Neural progenitor cell (in vitro differentiated cells): ENCODE measurements around the gene ALAD.

Source experiments
- EZH2 ChIP-seq: fragments of 200-600 bp; sonication (generic); IDR thresholded peaks from 2 replicates; pipeline ENCODE4 v1.6.1; 2017; ENCODE audit warnings: antibody characterized with exemption, mild to moderate bottlenecking, moderate library complexity
- EZH2phosphoT487 ChIP-seq: fragments of 200-600 bp; sonication (generic); IDR thresholded peaks from 2 replicates; pipeline ENCODE4 v1.6.1; 2017; ENCODE audit warnings: antibody characterized with exemption
- TF ChIP-seq, protein P1 (sequence below): fragments of 200-600 bp; sonication (generic); IDR thresholded peaks from 2 replicates; pipeline ENCODE4 v1.5.1; 2017; ENCODE audit warnings: antibody characterized with exemption, mild to moderate bottlenecking

DNA sequence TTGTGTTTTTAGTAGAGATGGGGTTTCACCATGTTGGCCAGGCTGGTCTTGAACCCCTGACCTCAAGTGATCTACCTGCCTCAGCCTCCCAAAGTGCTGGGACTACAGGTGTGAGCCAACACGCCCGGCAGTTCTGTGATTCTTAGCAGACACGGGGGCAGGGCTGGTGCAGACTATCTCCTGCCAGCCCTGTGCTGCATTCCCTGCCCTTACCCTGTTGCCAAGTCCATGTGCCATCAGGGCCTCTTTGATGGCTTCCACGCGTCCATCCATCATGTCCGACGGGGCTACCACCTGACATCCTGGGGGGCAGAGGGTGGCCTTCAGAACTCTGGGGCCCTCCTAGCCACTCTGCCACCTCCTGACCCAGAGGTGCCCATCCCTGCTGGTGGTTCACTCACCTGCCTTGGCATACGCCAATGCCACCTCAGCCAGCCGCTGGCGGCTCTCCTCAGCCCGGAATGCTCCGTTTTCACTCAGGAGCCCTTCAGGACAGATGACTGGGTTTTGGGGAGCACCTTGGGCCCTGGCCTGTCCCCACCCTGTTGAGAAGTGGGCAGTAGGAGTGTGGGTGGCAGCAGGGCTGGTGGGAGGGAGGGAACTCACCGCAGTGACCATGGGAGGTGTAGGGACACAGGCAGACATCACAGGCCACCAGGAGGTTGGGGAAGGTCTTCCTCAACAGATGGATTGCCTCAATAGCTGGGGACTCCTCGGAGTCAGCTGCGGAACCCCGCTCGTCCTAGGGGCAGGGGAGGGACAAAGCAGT lies 10.7 kb downstream of the ALAD start:
- TF ChIP-seq, protein P1, sequence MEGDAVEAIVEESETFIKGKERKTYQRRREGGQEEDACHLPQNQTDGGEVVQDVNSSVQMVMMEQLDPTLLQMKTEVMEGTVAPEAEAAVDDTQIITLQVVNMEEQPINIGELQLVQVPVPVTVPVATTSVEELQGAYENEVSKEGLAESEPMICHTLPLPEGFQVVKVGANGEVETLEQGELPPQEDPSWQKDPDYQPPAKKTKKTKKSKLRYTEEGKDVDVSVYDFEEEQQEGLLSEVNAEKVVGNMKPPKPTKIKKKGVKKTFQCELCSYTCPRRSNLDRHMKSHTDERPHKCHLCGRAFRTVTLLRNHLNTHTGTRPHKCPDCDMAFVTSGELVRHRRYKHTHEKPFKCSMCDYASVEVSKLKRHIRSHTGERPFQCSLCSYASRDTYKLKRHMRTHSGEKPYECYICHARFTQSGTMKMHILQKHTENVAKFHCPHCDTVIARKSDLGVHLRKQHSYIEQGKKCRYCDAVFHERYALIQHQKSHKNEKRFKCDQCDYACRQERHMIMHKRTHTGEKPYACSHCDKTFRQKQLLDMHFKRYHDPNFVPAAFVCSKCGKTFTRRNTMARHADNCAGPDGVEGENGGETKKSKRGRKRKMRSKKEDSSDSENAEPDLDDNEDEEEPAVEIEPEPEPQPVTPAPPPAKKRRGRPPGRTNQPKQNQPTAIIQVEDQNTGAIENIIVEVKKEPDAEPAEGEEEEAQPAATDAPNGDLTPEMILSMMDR, result no peak
- TF ChIP-seq EZH2 (no peak), EZH2phosphoT487 (no peak)
